Progenitor cell of endocrine pancreas (in vitro differentiated cells): Measurements from ENCODE around the gene SPRY1. TPM values are rescaled to one million over a fixed set of nuclear protein-coding genes. Genes with fewer than 3 reads are reported as not detected.

Experiments
- DNase-seq: peaks from one replicate; pipeline ENCODE4 v3.0.0; 2021; ENCODE audit warnings: low spot score; ENCODE audit not compliant: unreplicated experiment
- H3K27ac Mint-ChIP-seq: 2 replicates; pipeline ENCODE4 v1.8.0; 2021; ENCODE audit warnings: mild to moderate bottlenecking, moderate library complexity, mixed read lengths
- H3K27me3 Mint-ChIP-seq: 2 replicates; pipeline ENCODE4 v1.8.0; 2021; ENCODE audit warnings: mixed read lengths
- H3K36me3 Mint-ChIP-seq: 2 replicates; pipeline ENCODE4 v1.8.0; 2022; ENCODE audit warnings: mixed read lengths; ENCODE audit not compliant: insufficient read depth
- H3K4me1 Mint-ChIP-seq: 2 replicates; pipeline ENCODE4 v1.8.0; 2021; ENCODE audit warnings: low read depth, mixed read lengths
- H3K4me3 Mint-ChIP-seq: 2 replicates; pipeline ENCODE4 v1.8.0; 2021; ENCODE audit warnings: low read depth, mild to moderate bottlenecking, moderate library complexity, mixed read lengths
- H3K9me3 Mint-ChIP-seq: 2 replicates; pipeline ENCODE4 v1.8.0; 2021; ENCODE audit warnings: low read depth, mixed read lengths
- CTCF ChIP-seq: fragments of 200-600 bp; sonication (generic); IDR thresholded peaks from one replicate; pipeline ENCODE4 v1.5.0; 2021; ENCODE audit warnings: antibody characterized with exemption, mild to moderate bottlenecking; ENCODE audit not compliant: unreplicated experiment
- total RNA-seq: library from RNA; stranded (reverse); gene quantifications from 2 replicates; pipeline ENCODE4 v1.2.1, GENCODE V29; 2021

SPRY1 gene
- total RNA-seq, 1 donor from 2014 or later: 52.0 TPM

GRCh38 chr4:123444290-123444731 lies 47.7 kb downstream of the SPRY1 start:
- Mint-ChIP-seq H3K4me3 (peak overlapping the region; percentile 51), H3K4me1 (peaks cover 28% of the 10 kb centered on the region), H3K36me3 (no peaks in the 10 kb centered on the region), H3K9me3 (no peaks in the 10 kb centered on the region), H3K27me3 (no peaks in the 10 kb centered on the region), H3K27ac (peak overlapping the region; percentile 86)
- TF ChIP-seq CTCF: no peak
- DNase-seq: peak; percentile 28

- no peak overlapping the region for H3K27ac Mint-ChIP-seq
Measured at GRCh38 chr4:123446865-123447474, 50.4 kb downstream of the SPRY1 start.

GRCh38 chr4:123449362-123449761 lies 52.8 kb downstream of the SPRY1 start:
- H3K36me3 Mint-ChIP-seq: no peaks in the 10 kb centered on the region
- no peak for DNase-seq
- no peak overlapping the region for H3K27ac Mint-ChIP-seq
- H3K27me3 Mint-ChIP-seq: no peaks in the 10 kb centered on the region
- no peaks in the 10 kb centered on the region for H3K9me3 Mint-ChIP-seq
- H3K4me3 Mint-ChIP-seq: no peak overlapping the region
- peaks cover 20% of the 10 kb centered on the region for H3K4me1 Mint-ChIP-seq
- TF ChIP-seq CTCF: no peak

More at GRCh38 chr4:123446865-123447474, 50.4 kb downstream of the SPRY1 start:
- no peak overlapping the region for H3K4me3 Mint-ChIP-seq
- H3K36me3 Mint-ChIP-seq: no peaks in the 10 kb centered on the region
- no peaks in the 10 kb centered on the region for H3K9me3 Mint-ChIP-seq
- no peaks in the 10 kb centered on the region for H3K27me3 Mint-ChIP-seq
- no peak for TF ChIP-seq CTCF
- H3K4me1 Mint-ChIP-seq: peaks cover 32% of the 10 kb centered on the region
- DNase-seq: no peak

GRCh38 chr4:123449780-123450179 lies 53.2 kb downstream of the SPRY1 start:
- Mint-ChIP-seq H3K4me3 (no peak overlapping the region), H3K27ac (no peak overlapping the region), H3K9me3 (no peaks in the 10 kb centered on the region), H3K4me1 (peaks cover 18% of the 10 kb centered on the region), H3K27me3 (no peaks in the 10 kb centered on the region), H3K36me3 (no peaks in the 10 kb centered on the region)
- no peak for DNase-seq
- no peak for TF ChIP-seq CTCF

GRCh38 chr4:123450393-123450792 lies 53.8 kb downstream of the SPRY1 start:
- H3K9me3 Mint-ChIP-seq: no peaks in the 10 kb centered on the region
- H3K27ac Mint-ChIP-seq: no peak overlapping the region
- H3K36me3 Mint-ChIP-seq: no peaks in the 10 kb centered on the region
- DNase-seq: no peak
- no peak for TF ChIP-seq CTCF
- peaks cover 18% of the 10 kb centered on the region for H3K4me1 Mint-ChIP-seq
- H3K27me3 Mint-ChIP-seq: no peaks in the 10 kb centered on the region
- no peak overlapping the region for H3K4me3 Mint-ChIP-seq
